Spleen (tissue), 11 donors: ENCODE measurements around the gene SHISA5. TPM values are rescaled to one million over a fixed set of nuclear protein-coding genes. Genes with fewer than 3 reads are reported as not detected.
A peak's percentile ranks its signal among the peaks of the same experiment; 100 is the strongest.

ENCODE experiments used
- DNase-seq: peaks from one replicate; pipeline ENCODE4 v3.0.0-alpha.2; 2020
- H3K27ac ChIP-seq, 8 donors: fragments of 200-600 bp; sonication (generic) in 7 of 8; 1 replicate in 4 of 8; 2 replicates in 4 of 8; pipeline versions ENCODE4 v1.5.0 to v1.8.0; 2016 to 2021; ENCODE audit warnings: inconsistent platforms in 4 of 8, mild to moderate bottlenecking in 4 of 8, moderate library complexity in 1 of 8
- H3K27me3 ChIP-seq, 7 donors: fragments of 200-600 bp; sonication (generic) in 6 of 7; replicated peaks in 1 of 7; 1 replicate in 4 of 7; 2 replicates in 3 of 7; pipeline versions ENCODE4 v1.5.0 to v1.8.0; 2016 to 2021; ENCODE audit warnings: inconsistent platforms in 3 of 7, mild to moderate bottlenecking in 1 of 7
- H3K36me3 ChIP-seq, 6 donors: fragments of 200-600 bp; sonication (generic) in 5 of 6; 1 replicate in 4 of 6; 2 replicates in 2 of 6; pipeline versions ENCODE4 v1.5.0 to v1.8.0; 2016 to 2021; ENCODE audit warnings: inconsistent platforms in 2 of 6
- H3K4me1 ChIP-seq, 6 donors: fragments of 200-600 bp; sonication (generic) in 5 of 6; 1 replicate in 3 of 6; 2 replicates in 3 of 6; pipeline versions ENCODE4 v1.5.0 to v1.8.0; 2016 to 2021; ENCODE audit warnings: inconsistent platforms in 3 of 6
- H3K4me3 ChIP-seq, 8 donors: fragments of 200-600 bp; sonication (generic) in 7 of 8; 1 replicate in 4 of 8; 2 replicates in 4 of 8; pipeline versions ENCODE4 v1.5.0 to v1.8.0; 2016 to 2021; ENCODE audit warnings: inconsistent platforms in 4 of 8, mild to moderate bottlenecking in 4 of 8, moderate library complexity in 2 of 8
- H3K9me3 ChIP-seq, 8 donors: fragments of 200-600 bp; sonication (generic) in 7 of 8; 1 replicate in 4 of 8; 2 replicates in 4 of 8; pipeline versions ENCODE4 v1.5.0 to v1.8.0; 2016 to 2021; ENCODE audit warnings: inconsistent platforms in 4 of 8
- CTCF ChIP-seq, 11 experiments: fragments of 200-600 bp in 7 of 11; fragments of 450-650 bp in 4 of 11; sonication (generic) in 4 of 11; IDR thresholded peaks in 8 of 11; conservative IDR thresholded peaks in 3 of 11; 1 replicate in 7 of 11; 2 replicates in 4 of 11; pipeline versions ENCODE4 v1.4.0 to v1.8.0; 2016 to 2021; ENCODE audit warnings: antibody characterized with exemption in 11 of 11, inconsistent platforms in 4 of 11, mild to moderate bottlenecking in 1 of 11
- POLR2A ChIP-seq, 3 donors: fragments of 450-650 bp; IDR thresholded peaks; one replicate each; pipeline ENCODE4 v1.5.1; 2017; ENCODE audit warnings: antibody characterized with exemption in 3 of 3, mild to moderate bottlenecking in 1 of 3
- POLR2AphosphoS5 ChIP-seq, 3 donors: sonication (generic); formaldehyde crosslinking; IDR thresholded peaks; one replicate each; pipeline ENCODE4 v1.5.1; 2017; ENCODE audit warnings: antibody characterized with exemption in 3 of 3
- WGBS, 5 donors: extraction: QIAGEN DNeasy Blood & Tissue Kit in 3 of 5; methylation state at CpG; one replicate each; pipeline versions ENCODE4 v1.1.5 to v1.1.7; 2013 to 2018; 5-methylcytosine and 5-hydroxymethylcytosine counted together
- intact Hi-C: fragments of 100-400 bp; cut with DNase I; formaldehyde crosslinking; loops from one replicate; pipeline ENCODE4 v1.15.0; 2023; ENCODE audit warnings: low total_unique reads
- polyA plus RNA-seq, 3 donors: library from polyadenylated mRNA; stranded (reverse); fragments of 200-250 nt; gene quantifications; one replicate each; pipeline ENCODE4 v1.2.1, GENCODE V29; 2013
- total RNA-seq, 7 donors: library from RNA; depleted of rRNA in 3 of 7; stranded (reverse); fragments of >200 nt in 3 of 7; fragmentation: NEBNext Ultra II Directional in 4 of 7; extraction: Animal tissue kit (Norgen Biotek cat#: 25700) in 4 of 7; gene quantifications; one replicate each; pipeline versions ENCODE4 v1.1.0 to v1.2.1, GENCODE V29; 2016 to 2021
- donor health status: healthy with polysubstance abuse.
- donor health status: DM: no; HTN: no; CAD: no; lungs with moderate emphysema.
- donor health status: DM: no; HTN: no; CAD: no.
- donor health status: Bipolar disorder and iron deficiency.
- donor health status: healthy.
- donor health status: DM: no; HTN: no; CAD: no.
- donor health status: DM: yes; HTN: yes; CAD: no.

SHISA5 gene
- total and polyA plus RNA-seq, 10 donors = 80.2 to 227 (median 173) TPM

DNA sequence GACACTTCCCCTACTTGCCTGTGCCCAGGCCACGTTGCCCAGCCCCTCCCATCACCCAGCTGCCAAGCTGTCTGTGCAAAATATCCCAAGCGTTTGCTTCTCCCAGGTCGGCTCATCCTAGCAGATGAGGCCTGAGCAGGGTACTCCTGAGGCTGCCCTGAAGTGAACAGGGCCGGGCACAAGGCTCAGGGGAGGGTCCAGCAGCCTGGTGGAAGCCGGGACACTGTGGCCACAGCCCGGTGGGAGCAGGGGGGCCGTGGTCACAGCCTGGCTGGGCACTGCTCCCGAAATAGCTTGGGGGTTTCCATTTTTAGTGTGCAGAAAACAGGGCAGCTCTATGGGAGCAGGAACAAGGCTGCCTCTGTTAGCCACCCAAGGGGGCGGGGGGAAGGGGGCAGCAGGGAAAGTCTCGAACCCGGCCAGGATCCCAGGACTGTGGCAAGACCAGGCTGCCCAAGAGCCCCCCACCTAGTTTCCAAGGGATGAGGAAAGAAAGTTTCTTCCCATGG is 77.5 kb downstream of the SHISA5 start:
- Histone ChIP-seq H3K4me3 (peak overlapping the region in 1 of 8 donors; percentile 82), H3K27me3 (peaks cover 0 to 25% (median 9%) of the 10 kb centered on the region in 7 donors), H3K27ac (peak overlapping the region in 5 of 8 donors; percentile 41 to 89 (median 85)), H3K4me1 (peaks cover 8 to 77% (median 40%) of the 10 kb centered on the region in 6 donors), H3K36me3 (peaks cover 0 to 15% (median 0%) of the 10 kb centered on the region in 6 donors), H3K9me3 (no peaks in the 10 kb centered on the region)
- intact Hi-C loops = no loop called here
- 61 to 84% (median 69%) methylated on average over 6 to 11 of the region's 11 CpGs for WGBS, 5 donors
- no peak for DNase-seq
- no peak for TF ChIP-seq CTCF (IDR thresholded peaks at IDR 0.05 in 8 of 11, conservative IDR thresholded peaks at IDR 0.05 in 3 of 11)
- TF ChIP-seq POLR2A (IDR thresholded peaks at IDR 0.05) = no peak
- no peak for TF ChIP-seq POLR2AphosphoS5 (IDR thresholded peaks at IDR 0.05)

DNA sequence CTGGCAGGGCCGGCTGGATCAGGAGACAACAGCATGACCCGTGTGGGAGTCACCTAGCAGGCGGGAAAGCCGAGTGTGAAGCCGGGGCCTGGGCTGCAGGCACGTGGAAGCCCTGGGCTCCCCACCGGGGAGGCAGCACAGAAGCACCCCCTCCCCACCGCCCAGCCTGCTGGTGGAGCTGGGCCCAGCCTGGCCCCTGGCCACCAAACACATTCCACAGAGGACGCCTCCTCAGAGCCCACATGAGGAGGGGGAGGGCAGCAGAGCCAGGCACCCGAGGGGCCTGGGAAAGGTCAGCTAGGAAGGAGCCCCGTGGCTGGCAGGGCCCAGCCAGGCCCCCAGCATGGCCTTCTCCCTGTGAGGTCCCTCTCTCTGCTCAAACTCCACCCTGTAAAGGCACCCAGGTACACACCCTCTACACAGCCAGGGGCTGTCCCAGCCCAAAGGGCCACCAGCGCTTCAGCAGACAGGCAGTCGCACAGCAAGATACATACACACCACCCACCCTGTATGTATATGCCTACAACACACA is 78.6 kb downstream of the SHISA5 start:
- intact Hi-C loops = no loop called here
- no peak for TF ChIP-seq CTCF (IDR thresholded peaks at IDR 0.05 in 8 of 11, conservative IDR thresholded peaks at IDR 0.05 in 3 of 11)
- TF ChIP-seq POLR2A (IDR thresholded peaks at IDR 0.05) = no peak
- TF ChIP-seq POLR2AphosphoS5 (IDR thresholded peaks at IDR 0.05) = no peak
- Histone ChIP-seq H3K27me3 (peaks cover 0 to 25% (median 9%) of the 10 kb centered on the region in 7 donors), H3K4me3 (no peak overlapping the region), H3K4me1 (peaks cover 8 to 73% (median 39%) of the 10 kb centered on the region in 6 donors), H3K36me3 (peaks cover 0 to 21% (median 0%) of the 10 kb centered on the region in 6 donors), H3K27ac (peak overlapping the region in 2 of 8 donors; percentile 8 to 20), H3K9me3 (no peaks in the 10 kb centered on the region)
- WGBS, 5 donors = 74 to 84% (median 78%) methylated on average over 7 to 13 of the region's 13 CpGs
- no peak for DNase-seq

DNA sequence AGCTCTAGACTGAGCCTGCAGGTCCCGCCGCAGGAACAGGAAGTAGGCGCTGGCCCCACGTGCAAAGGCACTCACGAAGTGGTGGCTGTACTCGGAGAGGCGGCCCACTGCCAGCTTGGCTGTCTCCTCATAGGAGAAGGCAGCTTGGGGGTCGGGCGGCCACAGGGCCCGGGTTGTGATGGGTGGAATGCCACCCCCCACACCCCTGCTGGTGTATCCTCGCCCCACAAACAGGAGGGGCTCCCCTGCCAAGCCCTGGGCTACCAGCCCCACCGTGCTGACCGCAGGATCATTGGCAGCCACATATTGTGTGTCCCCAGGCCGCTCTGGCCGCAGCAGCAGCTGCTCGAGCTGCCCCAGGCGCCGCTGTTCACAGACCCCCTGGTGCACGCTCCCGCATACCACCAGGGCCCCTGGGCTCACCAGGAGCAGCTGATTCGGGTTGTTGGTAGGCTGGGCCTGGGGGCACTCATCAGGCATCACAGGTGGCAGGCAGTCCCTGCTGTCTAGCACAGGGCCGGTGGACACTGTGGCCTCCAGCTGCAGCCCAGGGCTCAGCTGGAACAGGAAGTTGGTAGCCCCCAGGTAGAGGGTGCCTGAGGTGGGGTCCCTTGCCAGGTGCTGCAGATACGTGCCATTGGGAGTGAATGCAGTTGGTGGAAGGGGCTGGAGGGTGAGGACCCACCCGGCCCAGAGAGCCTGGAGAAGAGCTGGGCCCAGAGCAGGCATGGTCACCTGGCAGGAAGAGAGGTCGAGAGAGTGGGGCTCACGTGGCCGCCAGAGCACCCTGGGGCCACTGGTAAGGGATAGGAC is 79.9 kb downstream of the SHISA5 start:
- intact Hi-C loops = no loop called here
- 76 to 89% (median 83%) methylated on average over 15 to 27 of the region's 27 CpGs for WGBS, 5 donors
- no peak for DNase-seq

More for the DNA sequence above, 79.9 kb downstream of the SHISA5 start:
- H3K4me1 ChIP-seq = peaks cover 5 to 77% (median 37%) of the 10 kb centered on the region in 6 donors
- peaks cover 0 to 21% (median 0%) of the 10 kb centered on the region in 6 donors for H3K36me3 ChIP-seq
- H3K4me3 ChIP-seq = no peak overlapping the region
- H3K9me3 ChIP-seq = no peaks in the 10 kb centered on the region
- TF ChIP-seq POLR2AphosphoS5 (IDR thresholded peaks at IDR 0.05) = no peak
- no peak for TF ChIP-seq POLR2A (IDR thresholded peaks at IDR 0.05)
- no peak for TF ChIP-seq CTCF (IDR thresholded peaks at IDR 0.05 in 8 of 11, conservative IDR thresholded peaks at IDR 0.05 in 3 of 11)
- peaks cover 0 to 13% (median 4%) of the 10 kb centered on the region in 7 donors for H3K27me3 ChIP-seq
- H3K27ac ChIP-seq = no peak overlapping the region
